Upper lobe of left lung (tissue), 6 donors: Measurements from ENCODE around the gene ZBTB46. TPM values are rescaled to one million over a fixed set of nuclear protein-coding genes. Genes with fewer than 3 reads are reported as not detected.
"Not testable (repeated sequence)": the region's sequence is repeated elsewhere in the genome, so short reads cannot be mapped to it uniquely, and the experiment has no call there.

ENCODE experiments used
- ATAC-seq, 2 donors: fragments of 200-7000 bp; cut with Tn5 transposase; one replicate each; pipeline ENCODE4 v1.9.1; 2022; ENCODE audit warnings: mild to moderate bottlenecking in 2 of 2, moderate library complexity in 2 of 2; ENCODE audit not compliant: low FRiP score in 2 of 2
- DNase-seq, 2 donors: peaks; one replicate each; pipeline ENCODE4 v3.0.0-alpha.2; 2019 to 2020
- H3K27ac ChIP-seq, 4 donors: fragments of 200-600 bp; sonication (generic); one replicate each; pipeline ENCODE4 v1.5.1; 2016 to 2019
- H3K27me3 ChIP-seq, 4 donors: fragments of 200-600 bp; sonication (generic); one replicate each; pipeline ENCODE4 v1.5.1; 2017 to 2019
- H3K36me3 ChIP-seq, 4 donors: fragments of 200-600 bp; sonication (generic); one replicate each; pipeline ENCODE4 v1.5.1; 2016 to 2019
- H3K4me1 ChIP-seq, 4 donors: fragments of 200-600 bp; sonication (generic); one replicate each; pipeline ENCODE4 v1.5.1; 2018 to 2019
- H3K4me3 ChIP-seq, 4 donors: fragments of 200-600 bp; sonication (generic); one replicate each; pipeline ENCODE4 v1.5.1; 2017 to 2019; ENCODE audit warnings: mild to moderate bottlenecking in 2 of 4, moderate library complexity in 1 of 4
- H3K9me3 ChIP-seq, 4 donors: fragments of 200-600 bp; sonication (generic); one replicate each; pipeline ENCODE4 v1.5.1; 2018 to 2019
- CTCF ChIP-seq, 6 experiments: fragments of 450-650 bp in 4 of 6; fragments of 200-600 bp in 2 of 6; sonication (generic) in 2 of 6; IDR thresholded peaks; one replicate each; pipeline ENCODE4 v1.5.1; 2016 to 2019; ENCODE audit warnings: antibody characterized with exemption in 6 of 6
- EP300 ChIP-seq, 4 donors: sonication (generic); formaldehyde crosslinking; IDR thresholded peaks; one replicate each; pipeline ENCODE4 v1.5.1; 2017; ENCODE audit warnings: antibody characterized with exemption in 4 of 4, control low read depth in 2 of 4
- POLR2A ChIP-seq, 4 donors: fragments of 450-650 bp; IDR thresholded peaks; one replicate each; pipeline ENCODE4 v1.5.1; 2016 to 2017; ENCODE audit warnings: antibody characterized with exemption in 4 of 4, mild to moderate bottlenecking in 2 of 4
- POLR2AphosphoS5 ChIP-seq, 2 donors: sonication (generic); formaldehyde crosslinking; IDR thresholded peaks; one replicate each; pipeline ENCODE4 v1.5.1; 2017; ENCODE audit warnings: antibody characterized with exemption in 2 of 2
- WGBS, 2 donors: methylation state at CpG; one replicate each; pipeline ENCODE4 v1.1.5; 2017 to 2018; 5-methylcytosine and 5-hydroxymethylcytosine counted together
- total RNA-seq, 6 donors: library from RNA; depleted of rRNA in 4 of 6; stranded (reverse); fragments of >200 nt in 4 of 6; gene quantifications; one replicate each; pipeline versions ENCODE4 v1.1.0 to v1.2.1, GENCODE V29; 2016 to 2021
- donor health status: DM: no; HTN: no; CAD: no; lungs with moderate emphysema.
- donor health status: DM: no; HTN: yes; CAD: no; lungs with severe emphysema.

The ZBTB46 gene
- total RNA-seq, 6 donors from 2014 or later, result 7.6 to 25.3 (median 11.6) TPM

- WGBS, 2 donors, result 81 to 85% methylated on average over 6 to 8 of the region's 8 CpGs
Measured at GRCh38 chr20:63804308-63804636, 26.8 kb downstream of the ZBTB46 start.

GRCh38 chr20:63802469-63803240 is 28.4 kb downstream of the ZBTB46 start:
- no peak overlapping the region for H3K27ac ChIP-seq
- ATAC-seq, result no peak
- H3K9me3 ChIP-seq, result no peaks in the 10 kb centered on the region
- 85 to 94% methylated on average over 35 to 48 of the region's 51 CpGs for WGBS, 2 donors
- H3K36me3 ChIP-seq, result peaks cover 0 to 9% (median 3%) of the 10 kb centered on the region in 4 donors
- H3K4me3 ChIP-seq, result no peak overlapping the region
- DNase-seq, result peak in 1 of 2 donors; percentile 71
- peaks cover 0 to 5% (median 0%) of the 10 kb centered on the region in 4 donors for H3K4me1 ChIP-seq
- no peaks in the 10 kb centered on the region for H3K27me3 ChIP-seq
- no peak for TF ChIP-seq POLR2A (IDR thresholded peaks at IDR 0.05)
- no peak for TF ChIP-seq CTCF (IDR thresholded peaks at IDR 0.05)
- no peak for TF ChIP-seq POLR2AphosphoS5 (IDR thresholded peaks at IDR 0.05)
- TF ChIP-seq EP300 (IDR thresholded peaks at IDR 0.05), result no peak

More at GRCh38 chr20:63804308-63804636, 26.8 kb downstream of the ZBTB46 start:
- H3K9me3 ChIP-seq, result no peaks in the 10 kb centered on the region
- no peak for DNase-seq
- H3K4me1 ChIP-seq, result peaks cover 0 to 5% (median 0%) of the 10 kb centered on the region in 4 donors
- no peak for ATAC-seq
- peaks cover 0 to 9% (median 3%) of the 10 kb centered on the region in 4 donors for H3K36me3 ChIP-seq
- no peak for TF ChIP-seq POLR2A (IDR thresholded peaks at IDR 0.05)
- no peak for TF ChIP-seq CTCF (IDR thresholded peaks at IDR 0.05)
- TF ChIP-seq POLR2AphosphoS5 (IDR thresholded peaks at IDR 0.05), result no peak
- TF ChIP-seq EP300 (IDR thresholded peaks at IDR 0.05), result no peak
- H3K27me3 ChIP-seq, result no peaks in the 10 kb centered on the region
- peak overlapping the region in 1 of 4 donors; percentile 71 for H3K27ac ChIP-seq
- no peak overlapping the region for H3K4me3 ChIP-seq

GRCh38 chr20:63801174-63801573 is 29.9 kb downstream of the ZBTB46 start:
- DNase-seq, H3K27me3 ChIP-seq, H3K9me3 ChIP-seq, H3K27ac ChIP-seq, H3K4me3 ChIP-seq, H3K36me3 ChIP-seq, ATAC-seq, H3K4me1 ChIP-seq: not testable (repeated sequence)
- WGBS, 2 donors, result 91 to 96% methylated on average over 2 of the region's 2 CpGs

- H3K4me1 ChIP-seq, ATAC-seq, H3K9me3 ChIP-seq, H3K4me3 ChIP-seq, H3K36me3 ChIP-seq, H3K27ac ChIP-seq, H3K27me3 ChIP-seq: not testable (repeated sequence)
- DNase-seq, result peak in 1 of 2 donors; percentile 78
- WGBS, 2 donors, result 61 to 98% methylated on average over 3 to 10 of the region's 27 CpGs
Measured at GRCh38 chr20:63800411-63800810, 30.7 kb downstream of the ZBTB46 start.

- H3K27me3 ChIP-seq, H3K27ac ChIP-seq, H3K4me1 ChIP-seq, ATAC-seq, H3K9me3 ChIP-seq, DNase-seq, H3K4me3 ChIP-seq: not testable (repeated sequence)
- peaks cover 0 to 12% (median 3%) of the 10 kb centered on the region in 4 donors for H3K36me3 ChIP-seq
- WGBS, 2 donors, result 74% methylated on average over 5 of the region's 5 CpGs
Measured at GRCh38 chr20:63799127-63799526, 31.9 kb downstream of the ZBTB46 start.

GRCh38 chr20:63797175-63797574 is 33.9 kb downstream of the ZBTB46 start:
- H3K4me1 ChIP-seq, result not testable (repeated sequence)
- 88 to 97% methylated on average over 3 of the region's 3 CpGs for WGBS, 2 donors

GRCh38 chr20:63795178-63795830 is 35.8 kb downstream of the ZBTB46 start:
- Histone ChIP-seq H3K9me3 (no peaks in the 10 kb centered on the region), H3K36me3 (peaks cover 0 to 4% (median 2%) of the 10 kb centered on the region in 4 donors), H3K27ac (no peak overlapping the region), H3K4me3 (no peak overlapping the region), H3K4me1 (peaks cover 0 to 5% (median 3%) of the 10 kb centered on the region in 4 donors), H3K27me3 (no peaks in the 10 kb centered on the region)
- ATAC-seq (no peak), DNase-seq (peak in 1 of 2 donors; percentile 72)
- 89 to 92% methylated on average over 21 to 30 of the region's 30 CpGs for WGBS, 2 donors
- TF ChIP-seq EP300 (IDR thresholded peaks at IDR 0.05) (no peak), CTCF (IDR thresholded peaks at IDR 0.05) (no peak), POLR2A (IDR thresholded peaks at IDR 0.05) (no peak), POLR2AphosphoS5 (IDR thresholded peaks at IDR 0.05) (no peak)

More at GRCh38 chr20:63797175-63797574, 33.9 kb downstream of the ZBTB46 start:
- ATAC-seq, H3K27ac ChIP-seq, H3K9me3 ChIP-seq, H3K36me3 ChIP-seq, DNase-seq, H3K27me3 ChIP-seq, H3K4me3 ChIP-seq: not testable (repeated sequence)
